Stimulated activated naive CD4-positive, alpha-beta T cell treated with Interleukin-2 at 50 U/mL for 16 hours (primary cell): Measurements from ENCODE around the gene TMEM39B.
"Not testable (repeated sequence)": the region's sequence is repeated elsewhere in the genome, so short reads cannot be mapped to it uniquely, and the experiment has no call there.

ENCODE experiments used
- DNase-seq: peaks from one replicate; lab custom pipeline; 2025; lab: John Stamatoyannopoulos, UW

TMEM39B gene

GRCh38 chr1:32071758-32072621 lies 749 bp upstream of the TMEM39B start:
- no peak for DNase-seq

GRCh38 chr1:32073299-32074229 lies 825 bp downstream of the TMEM39B start:
- DNase-seq: no peak

- DNase-seq: no peak
These were observed 2.1 kb downstream of the TMEM39B start for GRCh38 chr1:32074841-32075240.

- DNase-seq: no peak
These were observed 4.7 kb downstream of the TMEM39B start for GRCh38 chr1:32077451-32077850.

GRCh38 chr1:32082022-32082421 lies 9.3 kb downstream of the TMEM39B start:
- no peak for DNase-seq

- DNase-seq: not testable (repeated sequence)
These were observed 13.6 kb downstream of the TMEM39B start for GRCh38 chr1:32086381-32086780.

- DNase-seq: no peak
These were observed 18.4 kb downstream of the TMEM39B start for GRCh38 chr1:32091176-32091575.

GRCh38 chr1:32091591-32091990 lies 18.9 kb downstream of the TMEM39B start:
- no peak for DNase-seq

GRCh38 chr1:32094746-32095521 lies 22.2 kb downstream of the TMEM39B start:
- no peak for DNase-seq

GRCh38 chr1:32099426-32099825 lies 26.7 kb downstream of the TMEM39B start:
- DNase-seq: no peak

- DNase-seq: no peak
These were observed 27.6 kb downstream of the TMEM39B start for GRCh38 chr1:32100359-32100758.

- DNase-seq: no peak
These were observed 28.3 kb downstream of the TMEM39B start for GRCh38 chr1:32100807-32101708.

GRCh38 chr1:32104127-32104526 lies 31.4 kb downstream of the TMEM39B start:
- no peak for DNase-seq

- no peak for DNase-seq
These were observed 32.6 kb downstream of the TMEM39B start for GRCh38 chr1:32105338-32105737.

- DNase-seq: no peak
These were observed 34.0 kb downstream of the TMEM39B start for GRCh38 chr1:32106663-32107275.

GRCh38 chr1:32107742-32108661 lies 35.3 kb downstream of the TMEM39B start, which contains the start of gene KPNA6:
KPNA6 (plus strand) TSS chr1:32108056; CDS start chr1:32108131, 75 bp downstream.
- DNase-seq: peak; percentile 88

- no peak for DNase-seq
These were observed 38.4 kb downstream of the TMEM39B start for GRCh38 chr1:32111040-32111623.

- no peak for DNase-seq
These were observed 39.0 kb downstream of the TMEM39B start for GRCh38 chr1:32111789-32112188.

GRCh38 chr1:32112806-32113375 lies 40.2 kb downstream of the TMEM39B start:
- no peak for DNase-seq
